NCI-H82 treated with DMSO at 0.1 percent for 48 hours (cell line): ENCODE results near the gene HK2.

ENCODE experiments used
- DNase-seq: peaks from one replicate; lab custom pipeline; 2025; ENCODE audit not compliant: unreplicated experiment; lab: John Stamatoyannopoulos, UW

HK2 gene

DNA sequence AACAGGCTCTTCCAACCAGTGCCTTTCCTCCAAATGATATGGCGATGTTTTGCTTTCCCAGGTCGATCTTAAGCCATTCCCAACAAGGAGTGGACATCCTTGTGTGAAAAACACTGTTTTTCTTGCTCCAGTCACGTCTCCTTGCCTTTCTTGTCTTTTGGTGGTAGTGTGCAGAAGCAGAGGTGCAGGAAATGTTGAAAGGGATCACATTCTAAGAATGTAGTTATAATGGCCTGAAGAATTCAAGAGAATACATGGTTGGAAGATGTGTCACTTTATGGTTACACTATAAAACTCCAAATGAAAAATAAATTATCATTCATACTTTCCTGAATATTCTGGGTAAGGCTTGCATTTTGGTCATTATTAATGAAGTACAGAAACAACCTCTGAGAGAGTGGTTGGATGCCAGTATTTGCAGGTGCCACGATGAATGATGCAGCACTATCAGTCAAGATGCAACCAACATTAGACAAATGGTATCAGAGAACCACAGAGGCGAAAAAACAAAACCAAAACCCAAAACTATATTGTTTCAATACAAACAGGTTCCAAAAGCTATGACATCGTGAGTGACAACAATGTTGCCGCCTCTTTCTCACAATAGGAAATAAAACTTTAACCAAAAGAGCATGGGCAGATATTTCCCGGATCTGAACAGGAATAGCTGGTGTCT, 97.0 kb downstream of the HK2 start:
- DNase-seq = no peak

DNA sequence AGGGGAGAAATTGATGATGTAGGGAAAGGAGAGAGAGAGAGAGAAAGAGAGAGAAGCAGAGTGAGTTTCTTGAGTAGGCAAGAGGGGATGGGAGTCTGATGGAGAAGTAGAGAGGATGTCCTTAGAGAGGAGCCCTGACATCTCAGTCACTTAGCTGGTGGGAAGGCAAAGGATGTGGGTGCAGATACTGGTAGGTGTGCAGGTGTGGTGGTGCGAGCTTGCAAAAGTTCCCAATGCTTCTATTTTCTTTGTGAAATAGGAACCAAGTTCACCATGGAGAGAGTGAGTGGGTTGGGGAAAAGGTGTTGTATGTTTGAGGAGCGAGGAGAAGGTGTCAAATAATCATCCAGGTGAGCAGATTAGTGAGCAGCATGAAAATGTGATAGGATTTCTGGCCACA, 98.0 kb downstream of the HK2 start:
- DNase-seq = no peak

DNA sequence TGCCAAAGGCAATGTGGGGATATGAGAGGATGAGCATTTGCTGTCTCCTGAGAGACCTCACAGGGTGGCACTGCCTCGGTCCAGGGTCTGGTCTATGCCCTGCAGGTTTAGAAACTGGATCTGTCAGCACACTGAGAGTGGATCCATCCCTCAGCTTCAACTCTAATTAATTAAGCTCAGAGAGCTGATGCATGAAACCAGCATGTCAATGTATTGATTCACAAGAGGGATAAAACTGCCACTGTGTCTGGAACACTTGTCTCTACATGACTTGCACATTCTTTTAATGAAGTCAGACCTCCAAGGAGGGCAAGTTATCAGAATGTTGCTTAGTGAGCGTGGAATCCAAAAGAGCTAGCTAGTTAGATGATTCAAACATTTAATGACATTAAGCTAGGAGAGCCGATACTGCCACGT, 102.1 kb downstream of the HK2 start:
- no peak for DNase-seq

DNA sequence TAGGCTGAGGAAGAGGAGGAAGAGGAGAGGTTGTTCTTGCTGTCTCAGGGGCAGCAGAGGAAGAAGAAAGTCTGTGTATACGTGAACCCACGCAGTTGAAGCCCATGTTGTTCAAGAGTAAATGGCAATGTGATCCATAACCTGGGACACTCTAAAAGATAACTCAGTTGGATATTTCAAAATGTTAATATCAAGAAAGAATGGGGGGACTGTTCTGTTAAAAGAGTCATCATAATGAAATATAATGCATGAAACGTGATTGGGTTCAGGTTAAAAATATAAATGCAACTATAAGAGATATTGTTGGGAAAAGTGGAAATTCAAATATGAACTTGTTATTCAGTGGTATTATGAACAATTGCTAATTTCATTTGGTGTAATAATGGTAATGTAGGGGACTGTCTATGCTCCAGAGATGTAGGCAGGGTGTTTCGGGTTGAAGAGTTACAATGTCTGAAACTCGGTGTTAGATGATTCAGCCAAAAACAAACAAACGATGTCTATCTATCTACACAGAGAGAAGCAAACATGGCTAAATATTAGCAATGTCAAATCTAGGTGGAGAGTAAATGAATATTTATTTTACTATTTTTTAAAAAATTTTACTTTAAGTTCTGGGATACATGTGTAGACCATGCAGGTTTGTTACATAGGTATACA, 103.4 kb downstream of the HK2 start:
- no peak for DNase-seq

DNA sequence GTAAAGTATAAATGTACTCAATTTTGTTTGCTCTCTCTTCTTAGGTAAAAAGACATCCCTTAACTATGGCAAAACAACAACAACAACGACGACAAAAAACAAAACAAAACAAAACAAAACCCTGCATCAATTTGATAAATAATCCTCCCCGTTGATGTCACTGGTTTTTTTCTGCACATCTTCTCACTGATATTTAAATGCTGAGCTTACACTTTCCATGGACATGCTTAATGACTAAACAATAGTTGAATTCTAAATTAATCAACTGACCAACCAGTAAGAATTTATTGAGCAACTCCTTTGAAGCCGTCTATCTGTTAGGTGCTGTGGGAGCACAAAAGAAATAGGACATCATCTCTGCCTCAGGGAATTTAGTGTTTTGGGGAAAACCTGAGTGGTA, 104.3 kb downstream of the HK2 start:
- DNase-seq = no peak

DNA sequence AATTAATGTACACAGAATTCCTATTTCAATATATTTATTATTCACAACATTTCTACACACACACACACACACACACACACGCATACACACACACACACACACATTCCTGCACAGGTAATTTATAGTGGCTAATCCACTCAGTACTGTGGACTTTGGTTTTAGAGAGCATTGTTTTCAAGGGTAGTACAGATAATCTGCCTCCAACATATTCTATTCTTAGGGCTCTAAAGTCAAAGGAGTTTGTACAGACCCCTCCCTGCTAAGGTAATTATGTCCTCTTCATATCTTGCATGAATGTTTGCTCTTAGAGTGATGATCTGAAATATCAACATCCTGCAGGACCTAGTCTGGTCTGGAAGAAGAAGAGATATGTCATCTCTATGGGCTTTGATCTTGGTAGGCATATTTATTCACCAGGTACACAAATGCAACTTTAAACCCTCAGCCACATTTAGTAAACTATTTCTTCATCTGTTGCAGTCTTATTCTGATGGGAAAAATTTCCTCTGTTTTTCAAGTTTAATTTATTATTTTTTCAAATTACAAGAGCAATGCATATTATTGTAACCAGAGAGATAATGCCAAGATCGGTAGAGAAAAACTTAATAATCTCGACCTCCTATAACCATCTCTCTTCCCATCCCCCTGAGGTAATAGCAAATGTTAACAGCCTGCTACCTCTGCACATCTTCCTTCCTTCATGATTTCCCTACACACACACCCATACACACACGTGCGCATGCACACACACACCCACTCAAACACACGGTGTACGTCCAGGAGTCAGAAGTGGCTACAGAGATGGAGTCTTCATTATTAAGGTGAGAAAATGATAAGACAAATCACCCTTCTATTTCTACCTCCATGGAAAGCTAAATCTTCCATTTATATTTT, 106.2 kb downstream of the HK2 start:
- no peak for DNase-seq

DNA sequence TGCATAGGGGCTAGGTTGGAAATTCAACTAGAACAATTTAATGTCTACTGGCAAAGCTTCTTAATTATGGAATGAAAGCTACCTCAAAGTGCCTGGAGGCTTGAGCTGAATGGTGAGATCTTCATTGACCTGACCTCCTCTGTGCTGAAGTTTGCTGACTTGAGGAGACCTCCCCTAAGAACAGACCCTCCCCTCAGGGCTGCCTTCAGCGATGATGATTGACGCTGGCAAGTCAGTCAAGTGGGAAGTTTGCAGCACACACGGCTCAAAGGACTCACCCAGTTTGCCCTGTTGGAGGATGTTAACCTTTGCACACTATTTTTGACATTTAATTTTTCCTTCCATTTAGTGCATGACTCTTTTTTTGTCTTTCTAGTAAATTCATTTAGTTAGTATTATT, 107.4 kb downstream of the HK2 start:
- no peak for DNase-seq

DNA sequence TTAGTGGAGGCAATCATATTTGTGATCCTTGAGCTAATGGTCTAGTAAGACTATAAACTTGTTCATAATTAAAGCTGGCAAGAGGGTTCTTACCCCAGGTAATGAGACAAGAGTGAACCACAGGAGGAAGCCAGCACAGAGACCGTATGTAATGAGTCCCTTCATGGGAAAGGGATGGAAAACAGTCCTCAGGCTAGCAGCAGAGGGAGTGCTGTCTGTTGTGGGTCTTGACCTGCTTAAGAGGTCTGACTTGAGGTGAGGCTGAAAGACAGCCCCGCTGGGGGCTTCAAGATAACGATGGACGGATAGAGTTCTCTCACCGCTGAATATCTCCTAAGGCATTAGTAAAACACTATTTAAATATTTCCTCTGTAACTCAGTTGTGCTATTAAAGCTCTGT, 108.3 kb downstream of the HK2 start:
- no peak for DNase-seq
